GM19035 (cell line): ENCODE data around the gene NCKAP5.
"Not testable (repeated sequence)": the region's sequence is repeated elsewhere in the genome, so short reads cannot be mapped to it uniquely, and the experiment has no call there.

ENCODE experiments used
- ATAC-seq: cut with Tn5 transposase; IDR thresholded peaks from one replicate; pipeline ENCODE4 v1.9.1; 2021; ENCODE audit not compliant: unreplicated experiment

Gene NCKAP5

GRCh38 chr2:133475610-133476009, 92.7 kb downstream of the NCKAP5 start:
- no peak for ATAC-seq

GRCh38 chr2:133470446-133470845, 97.8 kb downstream of the NCKAP5 start:
- ATAC-seq, result not testable (repeated sequence)

DNA sequence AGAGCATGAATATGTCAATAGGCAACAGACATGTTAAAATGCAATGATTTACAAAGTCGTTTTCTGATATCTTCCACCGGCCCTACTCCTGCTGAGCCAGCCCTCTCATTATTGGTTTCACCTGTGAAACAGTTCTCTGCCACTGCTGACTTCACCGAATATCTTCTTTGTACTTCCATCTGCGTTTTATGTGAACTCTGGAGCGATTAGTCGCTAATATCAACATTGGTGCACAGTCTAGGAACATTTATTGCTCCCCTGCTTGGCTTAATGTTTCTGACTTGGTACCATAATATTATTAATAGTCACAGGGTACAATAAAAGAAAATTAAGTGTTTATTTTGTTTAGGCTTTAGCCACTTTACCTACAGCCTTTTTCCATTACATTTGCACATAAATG, 105.5 kb downstream of the NCKAP5 start:
- ATAC-seq, result no peak

DNA sequence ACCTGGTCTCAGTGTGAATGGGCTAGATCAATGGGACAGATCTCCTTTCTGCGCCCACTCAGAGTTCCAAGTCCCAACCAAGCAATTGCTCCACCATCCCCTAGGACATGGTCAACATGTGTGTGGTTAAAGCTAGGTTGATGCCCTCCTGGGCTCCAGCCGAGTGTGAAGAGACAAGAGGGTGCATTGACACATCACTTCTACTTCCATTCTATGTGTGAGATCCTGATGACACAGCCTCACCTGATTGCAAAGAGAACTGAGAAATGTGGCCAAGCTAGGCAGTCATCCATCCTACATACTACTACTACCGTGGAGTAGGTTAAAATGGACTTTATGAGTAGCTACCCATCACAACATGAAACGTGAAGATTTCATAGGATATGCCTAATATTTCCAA, 106.8 kb downstream of the NCKAP5 start:
- no peak for ATAC-seq

GRCh38 chr2:133459590-133459989, 108.7 kb downstream of the NCKAP5 start:
- no peak for ATAC-seq

- ATAC-seq, result no peak
These were observed 110.0 kb downstream of the NCKAP5 start for GRCh38 chr2:133458280-133458679.

GRCh38 chr2:133457861-133458260, 110.4 kb downstream of the NCKAP5 start:
- no peak for ATAC-seq

DNA sequence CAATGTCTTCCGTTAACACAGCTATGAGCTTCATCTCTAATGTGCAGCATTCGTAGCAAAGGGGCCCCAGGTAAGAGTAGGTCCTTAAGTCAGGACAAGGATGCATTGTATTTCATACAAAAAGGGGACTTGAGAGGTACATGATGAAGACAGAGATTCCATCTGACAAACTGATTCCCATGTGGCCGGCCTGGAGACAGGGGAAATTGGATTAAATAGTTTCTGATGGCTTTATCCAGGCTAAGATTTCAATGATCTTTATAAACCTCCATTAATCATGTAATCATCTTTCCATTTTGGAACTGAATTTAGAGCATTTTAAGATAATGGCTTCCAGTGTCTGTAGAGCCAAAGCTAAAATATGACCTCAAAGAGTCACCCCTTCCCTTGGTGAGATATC, 111.3 kb downstream of the NCKAP5 start:
- ATAC-seq, result no peak

- no peak for ATAC-seq
These were observed 112.1 kb downstream of the NCKAP5 start for GRCh38 chr2:133456156-133456555.

DNA sequence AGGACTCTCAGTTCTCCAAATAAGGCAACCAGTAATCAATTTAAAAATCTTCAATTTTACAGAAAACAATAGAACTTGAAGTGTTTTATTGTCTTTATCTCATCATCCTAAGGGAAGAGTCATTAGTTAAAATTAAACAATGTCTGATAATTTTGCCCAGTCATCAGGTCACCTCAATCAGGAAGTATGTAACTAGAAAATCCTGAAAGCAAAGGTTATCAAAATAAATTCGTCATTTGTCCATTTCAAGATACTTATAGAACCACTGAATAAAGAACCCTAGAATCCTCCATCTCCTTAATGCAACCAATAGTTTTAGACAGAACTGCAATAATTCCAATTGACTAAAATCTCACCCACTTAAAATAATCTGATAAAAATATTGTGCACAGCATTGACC, 115.2 kb downstream of the NCKAP5 start:
- ATAC-seq, result no peak

GRCh38 chr2:133452583-133452982, 115.7 kb downstream of the NCKAP5 start:
- no peak for ATAC-seq

- no peak for ATAC-seq
These were observed 116.1 kb downstream of the NCKAP5 start for GRCh38 chr2:133452146-133452545.

DNA sequence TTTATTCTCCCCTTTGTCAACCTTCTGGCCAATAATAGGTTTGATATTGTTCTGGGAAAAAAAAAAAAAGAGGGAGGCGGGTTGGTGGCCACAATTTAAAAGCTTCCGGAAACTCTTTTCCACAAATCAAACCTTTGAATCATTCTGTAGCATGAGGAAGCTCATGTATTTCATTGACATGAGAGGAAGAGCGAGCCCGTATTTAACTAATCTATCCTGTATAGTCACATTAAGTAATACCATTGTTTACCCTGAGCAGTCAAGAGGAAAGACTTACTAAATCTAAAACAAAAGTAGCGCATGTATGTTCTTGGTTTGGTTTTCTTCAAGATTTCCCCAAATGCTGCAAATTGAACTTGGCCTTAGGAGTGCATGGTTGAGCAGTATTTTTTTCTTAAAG, 120.1 kb downstream of the NCKAP5 start:
- no peak for ATAC-seq

- ATAC-seq, result no peak
These were observed 121.0 kb downstream of the NCKAP5 start for GRCh38 chr2:133447303-133447702.

- ATAC-seq, result no peak
These were observed 123.8 kb downstream of the NCKAP5 start for GRCh38 chr2:133444465-133444864.

GRCh38 chr2:133442393-133442792, 125.9 kb downstream of the NCKAP5 start:
- ATAC-seq, result no peak

DNA sequence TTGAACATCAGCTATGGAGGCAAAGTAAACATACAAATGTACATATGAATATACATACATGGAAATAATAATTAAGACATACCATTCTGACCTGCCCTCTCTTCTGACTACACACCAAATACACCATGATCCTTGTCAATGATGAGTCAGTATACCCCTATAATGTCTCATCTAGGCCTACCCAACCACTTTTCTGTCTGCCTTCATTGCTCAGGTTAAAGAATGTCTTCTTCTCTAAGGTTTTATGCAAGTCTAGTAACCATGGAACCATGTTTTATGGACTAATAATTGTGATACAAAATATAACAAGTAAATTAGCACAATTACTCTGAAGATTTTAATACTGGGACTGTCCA, 128.7 kb downstream of the NCKAP5 start:
- ATAC-seq, result no peak

- ATAC-seq, result no peak
These were observed 129.3 kb downstream of the NCKAP5 start for GRCh38 chr2:133438848-133439564.

DNA sequence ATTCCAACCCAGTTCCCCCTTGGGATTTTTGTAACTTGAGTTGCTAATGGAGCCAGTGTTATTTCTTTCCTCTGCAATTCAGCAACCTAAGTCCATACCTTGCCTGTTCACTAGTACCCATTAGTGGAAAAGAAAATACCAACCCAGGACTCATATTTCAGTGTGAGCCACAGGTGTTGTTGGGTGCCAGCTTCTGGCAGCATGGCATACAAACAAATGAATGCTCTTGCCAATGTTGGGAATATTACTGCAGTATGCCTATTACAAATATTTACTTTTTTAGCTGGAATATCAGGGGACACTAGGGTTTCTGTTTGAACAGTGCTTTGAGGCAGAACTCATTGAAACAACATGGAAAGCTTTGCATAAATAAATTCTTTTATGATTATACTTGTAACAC, 130.2 kb downstream of the NCKAP5 start:
- ATAC-seq, result no peak

GRCh38 chr2:133437492-133437891, 130.8 kb downstream of the NCKAP5 start:
- no peak for ATAC-seq

GRCh38 chr2:133434959-133435668, 133.1 kb downstream of the NCKAP5 start:
- ATAC-seq, result no peak
